GM18498 (cell line): Measurements from ENCODE around the gene UMOD.

Source experiments
- ATAC-seq: cut with Tn5 transposase; IDR thresholded peaks from one replicate; pipeline ENCODE4 v1.9.1; 2021; ENCODE audit warnings: mild to moderate bottlenecking, moderate library complexity; ENCODE audit not compliant: unreplicated experiment

The UMOD gene

DNA sequence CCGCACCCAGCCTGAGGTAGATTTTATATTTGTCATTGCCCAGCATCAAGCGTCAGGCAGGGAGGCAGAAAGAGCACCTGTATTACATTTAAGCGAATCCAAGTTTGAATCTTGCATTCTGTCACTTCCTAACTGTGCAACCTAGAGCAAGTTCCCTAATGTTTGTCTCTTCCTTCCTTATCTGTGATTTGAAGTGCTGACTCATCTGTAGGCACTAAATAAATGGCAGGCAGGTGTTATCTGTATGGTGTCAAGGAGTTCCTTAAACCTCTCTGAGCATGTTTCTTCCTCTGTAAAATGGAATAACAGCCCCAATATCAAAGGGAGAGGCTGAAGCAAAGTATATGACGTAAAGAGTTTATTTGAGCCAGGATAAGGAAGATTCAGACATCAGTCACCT lies 49.5 kb downstream of the UMOD start:
- no peak for ATAC-seq

DNA sequence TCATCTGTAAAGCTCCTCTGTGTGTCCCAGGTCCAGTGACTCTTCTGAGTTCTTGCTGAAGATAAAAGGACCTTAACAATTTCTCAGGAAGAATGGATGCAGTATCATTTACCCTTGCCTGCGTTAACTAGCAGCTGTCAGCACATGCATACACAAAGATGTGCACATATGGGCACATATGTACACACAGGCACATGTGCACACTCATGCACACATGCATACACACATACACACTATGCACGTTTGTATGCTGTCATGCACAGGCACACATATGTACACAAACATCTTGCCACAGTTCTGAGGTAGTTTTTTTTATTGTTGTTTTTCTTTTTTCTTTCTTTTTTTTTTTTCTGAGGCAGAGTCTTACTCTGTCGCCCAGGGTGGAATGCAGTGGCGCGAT lies 50.1 kb downstream of the UMOD start:
- no peak for ATAC-seq

DNA sequence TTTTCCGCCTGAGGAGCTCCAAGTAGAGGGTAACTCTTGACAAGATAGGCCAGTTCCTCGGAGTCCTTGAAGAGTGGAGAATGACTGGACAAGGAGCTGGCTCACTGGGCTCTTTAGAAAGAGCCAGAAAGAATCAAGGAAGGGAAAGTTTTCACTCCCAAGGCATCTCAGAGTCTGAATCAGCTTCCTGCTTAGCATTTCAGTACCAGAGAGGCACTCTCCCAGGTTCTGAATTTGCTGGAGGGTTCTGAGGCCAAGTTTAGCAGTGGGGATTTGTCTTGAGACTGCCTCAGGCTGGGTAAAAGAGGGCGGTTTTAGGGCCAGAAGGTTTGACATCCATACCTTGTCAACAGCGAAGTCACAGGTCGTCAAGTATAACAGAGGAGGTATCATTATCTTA lies 50.7 kb downstream of the UMOD start:
- ATAC-seq, result no peak

DNA sequence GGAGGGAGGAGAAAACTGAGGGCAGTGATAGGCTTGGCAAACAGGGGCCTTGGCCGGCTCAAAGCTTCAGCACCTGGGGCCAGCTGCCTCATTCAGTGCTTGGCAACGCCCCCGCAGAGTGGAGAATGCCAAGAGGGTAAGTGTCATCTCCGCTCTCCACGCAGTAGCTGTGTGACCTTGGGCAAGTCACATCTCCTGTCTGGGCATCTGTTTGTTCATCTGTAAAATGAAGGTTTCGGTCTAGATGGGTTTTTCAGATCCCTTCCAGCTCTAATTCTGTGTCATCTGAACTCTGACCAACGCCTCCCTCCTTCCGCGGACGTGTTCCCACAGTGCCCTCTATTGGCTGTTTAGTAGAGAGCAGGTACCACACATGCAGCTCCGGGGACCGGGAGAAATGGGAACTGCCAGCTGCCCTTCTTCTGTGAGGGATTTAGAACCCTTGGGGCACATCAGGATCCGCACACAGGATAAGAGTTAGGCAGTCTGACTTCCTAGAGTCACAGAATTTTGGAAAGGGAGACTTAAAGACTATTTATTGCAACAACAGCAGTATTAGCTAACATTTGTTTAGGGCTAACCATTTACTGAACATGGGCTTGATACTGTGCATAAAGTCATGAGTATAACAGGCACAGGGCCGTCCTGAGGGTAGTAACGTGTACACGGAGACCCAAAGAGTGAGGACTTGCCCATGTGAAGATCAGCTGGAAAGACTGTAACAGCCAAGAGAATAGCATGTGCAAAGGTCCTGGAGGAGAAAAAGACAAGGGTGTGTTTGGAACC lies 52.0 kb downstream of the UMOD start:
- ATAC-seq, result peak; percentile 66

DNA sequence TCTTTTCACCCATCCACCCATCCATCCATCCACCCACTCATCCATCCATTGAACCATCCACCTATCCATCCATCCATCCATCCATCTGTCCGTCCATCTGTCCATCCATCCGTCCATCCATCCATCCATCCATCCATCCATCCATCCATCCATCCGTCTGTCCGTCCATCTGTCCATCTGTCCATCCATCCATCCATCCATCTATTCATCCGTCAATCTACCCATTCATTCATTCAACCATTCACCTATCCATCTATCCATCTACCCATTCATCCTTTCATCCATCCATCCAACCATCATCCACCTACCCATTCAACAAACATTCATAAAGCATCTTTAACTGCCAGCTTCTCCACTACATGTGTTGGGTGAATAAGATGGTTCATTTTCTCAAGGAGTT lies 54.1 kb downstream of the UMOD start:
- ATAC-seq, result no peak

DNA sequence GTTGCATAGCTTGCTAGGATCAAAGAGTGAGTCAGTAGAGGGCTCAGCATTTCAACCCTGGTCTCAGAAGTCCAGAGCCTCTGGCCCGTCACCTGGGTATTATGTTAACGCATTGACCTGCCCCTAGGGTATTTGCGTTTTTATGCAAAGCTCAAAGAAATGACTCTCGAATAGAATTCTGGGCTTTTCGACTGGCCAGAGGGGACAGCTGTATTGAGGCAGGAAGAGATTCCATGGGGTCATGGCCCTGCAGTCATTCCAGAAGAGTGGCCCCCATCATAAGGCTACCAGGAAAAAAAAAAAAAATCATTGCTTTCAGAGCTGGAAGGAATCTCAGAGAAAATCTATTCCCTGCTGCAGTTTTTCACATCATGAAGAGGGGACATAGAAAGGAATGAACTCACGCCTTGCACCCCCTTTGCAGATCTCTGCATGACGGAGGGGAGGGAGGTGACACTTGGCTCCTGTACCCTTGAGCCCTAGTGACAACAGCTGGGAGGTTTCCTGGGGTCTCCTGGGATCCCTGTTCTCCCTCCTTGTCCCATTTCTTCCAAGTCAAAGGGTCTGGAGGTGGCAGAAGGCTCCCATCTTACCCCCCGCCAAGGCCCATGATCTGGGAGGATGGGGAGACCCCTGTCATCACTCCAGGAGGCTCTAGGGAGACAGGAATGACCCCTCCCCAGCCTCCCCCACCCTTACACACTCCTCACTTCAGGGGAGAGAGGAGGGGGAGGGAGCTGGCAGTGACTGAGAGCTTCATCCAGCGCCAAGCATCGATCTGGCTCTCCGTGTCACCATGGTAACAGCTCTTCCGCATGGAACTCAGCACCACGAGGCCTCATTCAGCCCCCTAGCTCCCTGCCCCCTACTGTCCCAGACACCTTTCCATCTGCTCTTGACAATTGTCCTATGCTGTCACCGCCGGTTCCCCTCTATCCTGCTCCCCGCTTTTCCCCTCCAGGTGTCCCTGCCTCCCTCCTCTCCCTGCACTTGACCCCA lies 61.0 kb downstream of the UMOD start:
- no peak for ATAC-seq

DNA sequence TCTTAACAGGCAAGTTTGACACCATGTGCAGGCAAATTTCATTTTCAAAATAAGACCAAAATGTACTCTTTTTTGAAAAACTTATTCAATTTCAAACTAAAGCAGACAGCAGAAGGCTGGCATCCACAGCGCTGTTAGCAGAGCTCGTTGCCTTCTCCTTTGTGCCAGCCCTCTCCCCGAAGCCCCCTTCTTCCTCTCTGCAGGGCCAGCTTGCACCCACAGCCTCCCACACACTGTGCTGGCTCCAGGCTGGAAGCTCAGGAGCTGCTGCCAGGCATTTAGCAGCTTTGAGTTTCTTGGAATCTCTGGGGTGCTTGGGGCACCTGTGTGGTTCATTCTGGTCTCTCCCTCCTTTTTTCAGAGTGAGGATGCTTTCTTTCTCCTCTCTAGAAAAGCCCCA lies 62.9 kb downstream of the UMOD start:
- ATAC-seq, result no peak

DNA sequence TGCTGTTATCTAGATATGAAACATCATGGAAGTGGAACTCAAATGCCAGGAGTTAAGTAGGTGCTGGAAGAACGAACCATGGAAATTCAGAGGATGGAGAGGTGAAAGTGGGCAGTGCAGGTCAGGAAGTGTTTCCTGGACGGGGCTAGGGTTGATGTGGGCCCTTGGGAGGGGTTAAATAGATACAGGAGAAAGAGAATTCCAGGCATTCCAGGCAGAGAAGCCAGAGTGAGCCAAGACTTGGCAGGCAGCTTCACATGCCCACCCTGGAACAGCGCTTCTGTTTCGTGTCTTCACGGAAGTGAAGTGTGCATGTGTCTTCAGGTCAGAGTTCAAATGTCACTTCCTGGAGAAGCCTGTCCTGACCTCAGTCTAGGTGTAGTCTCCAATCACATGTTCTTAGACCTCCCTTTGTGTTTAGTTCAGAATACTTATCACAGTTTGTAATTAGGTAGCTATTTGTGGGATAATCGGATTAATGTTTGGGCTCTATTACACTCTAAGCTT lies 66.5 kb downstream of the UMOD start:
- no peak for ATAC-seq
